OCI-LY7 (cell line): ENCODE measurements around the gene DSCAM. TPM values are rescaled to one million over a fixed set of nuclear protein-coding genes. Genes with fewer than 3 reads are reported as not detected.

ENCODE experiments used
- BruUV-seq: library from RNA; stranded (reverse); fragments of 400-500 nt; replicated peaks from 2 replicates; lab custom pipeline; 2021; lab: Mats Ljungman, UMichigan
- CTCF ChIA-PET: fragments of 300-600 bp; sonication (Branson Sonifier 250); formaldehyde crosslinking; loops from one replicate; lab custom pipeline; 2022; ENCODE audit warnings: antibody characterized with exemption; ENCODE audit not compliant: unreplicated experiment; lab: Charles Lee
- POLR2A ChIA-PET: fragments of 300-600 bp; sonication (Branson Sonifier 250); formaldehyde crosslinking; loops from one replicate; lab custom pipeline; 2022; ENCODE audit warnings: antibody characterized with exemption; lab: Charles Lee
- DNase-seq: peaks from one replicate; pipeline ENCODE4 v3.0.0-alpha.2; 2015; ENCODE audit warnings: low spot score
- H2AFZ ChIP-seq: fragments of 200-600 bp; sonication (generic), shearing (Covaris generic); 2 replicates; pipeline ENCODE4 v1.6.1; 2014; ENCODE audit warnings: mild to moderate bottlenecking, antibody characterized with exemption, low read length, moderate library complexity
- H3K27ac ChIP-seq: fragments of 200-600 bp; sonication (generic); 2 replicates; pipeline ENCODE4 v1.5.1; 2014; ENCODE audit warnings: mixed run types, low read depth, mild to moderate bottlenecking, moderate library complexity, low read length, inconsistent platforms; ENCODE audit not compliant: poor library complexity, severe bottlenecking
- H3K36me3 ChIP-seq: fragments of 200-600 bp; sonication (generic); 2 replicates; pipeline ENCODE4 v1.6.1; 2014; ENCODE audit warnings: mild to moderate bottlenecking, antibody characterized with exemption, low read length, moderate library complexity, mixed read lengths; ENCODE audit not compliant: insufficient read depth
- H3K4me1 ChIP-seq: fragments of 200-600 bp; sonication (generic); 2 replicates; pipeline ENCODE4 v1.5.1; 2014; ENCODE audit warnings: mild to moderate bottlenecking, low read length; ENCODE audit not compliant: insufficient read depth, poor library complexity, severe bottlenecking
- H3K4me2 ChIP-seq: fragments of 200-600 bp; sonication (generic); 2 replicates; pipeline ENCODE4 v1.6.1; 2014; ENCODE audit warnings: mild to moderate bottlenecking, low read length
- H3K4me3 ChIP-seq: fragments of 200-600 bp; sonication (generic); 2 replicates; pipeline ENCODE4 v1.5.1; 2014; ENCODE audit warnings: mild to moderate bottlenecking, low read depth, low read length; ENCODE audit not compliant: poor library complexity, severe bottlenecking
- H3K79me2 ChIP-seq: fragments of 200-600 bp; sonication (generic); 2 replicates; pipeline ENCODE4 v1.6.1; 2016; ENCODE audit warnings: low read depth, mild to moderate bottlenecking, low read length, moderate library complexity, mixed read lengths; ENCODE audit not compliant: insufficient read depth
- H3K9me2 ChIP-seq: fragments of 200-600 bp; sonication (generic); 2 replicates; pipeline ENCODE4 v1.6.1; 2016; ENCODE audit warnings: mild to moderate bottlenecking, low read length, mixed read lengths; ENCODE audit not compliant: insufficient read depth
- H3K9me3 ChIP-seq: fragments of 200-600 bp; sonication (generic); 2 replicates; pipeline ENCODE4 v1.6.1; 2014; ENCODE audit warnings: mild to moderate bottlenecking, mixed run types, low read length, mixed read lengths
- H4K20me1 ChIP-seq: fragments of 200-600 bp; sonication (generic); 2 replicates; pipeline ENCODE4 v1.6.1; 2014; ENCODE audit warnings: mild to moderate bottlenecking, antibody characterized with exemption, low read length, moderate library complexity, mixed read lengths; ENCODE audit not compliant: insufficient read depth
- EZH2phosphoT487 ChIP-seq: fragments of 200-600 bp; sonication (generic); IDR thresholded peaks from 2 replicates; pipeline ENCODE4 v1.6.1; 2018; ENCODE audit warnings: low read depth, borderline replicate concordance, mild to moderate bottlenecking, mixed run types, antibody characterized with exemption, low read length, moderate library complexity, mixed read lengths
- intact Hi-C: fragments of 100-400 bp; cut with micrococcal nuclease; formaldehyde crosslinking; loops from one replicate; pipeline ENCODE4 v1.10.0; 2022; ENCODE audit not compliant: unreplicated experiment
- total RNA-seq, 2 experiments: library from RNA; depleted of rRNA in 1 of 2; stranded (reverse); fragments of >200 nt in 1 of 2; shearing (Covaris generic) in 1 of 2; gene quantifications; 2 replicates each; pipeline ENCODE4 v1.2.3, GENCODE V29; 2014 to 2022
- TF ChIP-seq, protein P1 (sequence below): fragments of 200-600 bp; sonication (generic); conservative IDR thresholded peaks from 2 replicates; pipeline ENCODE4 v1.5.1; 2014; ENCODE audit warnings: mild to moderate bottlenecking, antibody characterized with exemption, low read length, moderate library complexity, mixed read lengths

Gene DSCAM
- total RNA-seq, 2 experiments from 2014 or later: not detected

DNA sequence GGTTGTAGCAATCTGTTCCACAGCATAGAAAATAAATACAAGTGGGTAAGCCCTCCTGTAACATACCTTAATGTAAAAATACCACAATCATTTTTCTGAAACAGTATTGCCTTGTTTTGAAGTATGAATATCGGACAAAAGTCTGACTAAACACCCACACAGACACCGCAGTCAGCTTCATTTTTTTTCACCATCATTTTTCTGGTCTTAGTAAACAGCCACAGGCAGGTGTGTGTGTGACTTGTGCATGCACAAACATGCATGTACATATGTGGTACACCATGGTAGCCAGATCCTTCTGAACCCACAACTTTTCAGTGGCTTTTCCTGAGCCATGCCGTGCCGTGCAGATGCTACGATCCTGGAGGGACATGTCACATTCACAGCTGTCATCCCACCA, 718.1 kb downstream of the DSCAM start:
- Histone ChIP-seq H3K36me3 (no peaks in the 10 kb centered on the region), H3K4me2 (no peak overlapping the region), H3K27ac (no peak overlapping the region), H3K9me3 (no peaks in the 10 kb centered on the region), H3K9me2 (no peaks in the 10 kb centered on the region), H3K79me2 (no peaks in the 10 kb centered on the region), H2AFZ (no peak overlapping the region), H3K4me3 (no peak overlapping the region), H3K4me1 (no peaks in the 10 kb centered on the region), H4K20me1 (no peaks in the 10 kb centered on the region)
- no peak for DNase-seq
- no TSS peak for BruUV-seq
- intact Hi-C loops: no loop called here
- TF ChIP-seq, protein P1, sequence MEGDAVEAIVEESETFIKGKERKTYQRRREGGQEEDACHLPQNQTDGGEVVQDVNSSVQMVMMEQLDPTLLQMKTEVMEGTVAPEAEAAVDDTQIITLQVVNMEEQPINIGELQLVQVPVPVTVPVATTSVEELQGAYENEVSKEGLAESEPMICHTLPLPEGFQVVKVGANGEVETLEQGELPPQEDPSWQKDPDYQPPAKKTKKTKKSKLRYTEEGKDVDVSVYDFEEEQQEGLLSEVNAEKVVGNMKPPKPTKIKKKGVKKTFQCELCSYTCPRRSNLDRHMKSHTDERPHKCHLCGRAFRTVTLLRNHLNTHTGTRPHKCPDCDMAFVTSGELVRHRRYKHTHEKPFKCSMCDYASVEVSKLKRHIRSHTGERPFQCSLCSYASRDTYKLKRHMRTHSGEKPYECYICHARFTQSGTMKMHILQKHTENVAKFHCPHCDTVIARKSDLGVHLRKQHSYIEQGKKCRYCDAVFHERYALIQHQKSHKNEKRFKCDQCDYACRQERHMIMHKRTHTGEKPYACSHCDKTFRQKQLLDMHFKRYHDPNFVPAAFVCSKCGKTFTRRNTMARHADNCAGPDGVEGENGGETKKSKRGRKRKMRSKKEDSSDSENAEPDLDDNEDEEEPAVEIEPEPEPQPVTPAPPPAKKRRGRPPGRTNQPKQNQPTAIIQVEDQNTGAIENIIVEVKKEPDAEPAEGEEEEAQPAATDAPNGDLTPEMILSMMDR: no peak
- no peak for TF ChIP-seq EZH2phosphoT487
- ChIA-PET POLR2A (interaction anchor here (0.6 to 0.7 kb wide), 2 partner anchors 997 to 1309 kb away, joined by 4 to 6 read pairs; no protein-coding TSS in a partner anchor), CTCF (no interaction called here)

DNA sequence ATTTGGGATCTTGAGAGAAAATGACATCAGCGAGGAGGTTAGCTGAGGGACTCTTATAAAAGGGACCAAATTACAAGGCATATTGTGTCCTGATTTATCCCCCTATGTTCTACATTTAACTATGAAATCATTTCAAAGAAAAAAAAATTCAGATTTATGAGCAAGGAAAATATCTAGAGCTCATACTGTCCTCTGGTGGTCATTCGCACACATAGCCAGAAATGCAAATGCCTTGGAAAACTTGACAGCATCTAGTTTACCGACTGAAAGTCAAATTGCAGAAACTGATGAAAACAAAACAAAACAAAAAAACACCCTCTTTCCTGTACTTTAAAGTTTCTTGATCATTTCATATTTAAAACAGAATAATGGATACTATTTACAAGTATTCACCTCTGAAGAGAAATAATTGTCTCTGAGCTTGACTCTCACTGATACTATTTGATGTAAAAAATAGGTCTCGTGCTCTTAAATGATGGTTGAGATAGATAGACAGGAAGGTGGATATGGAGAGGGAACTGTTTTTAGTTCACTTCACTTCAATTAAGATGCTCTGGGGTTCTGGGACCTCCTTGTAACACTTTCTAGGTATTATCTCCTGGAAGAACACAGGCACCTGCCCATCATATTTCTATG, 725.9 kb downstream of the DSCAM start:
- no peaks in the 10 kb centered on the region for H3K36me3 ChIP-seq
- no peaks in the 10 kb centered on the region for H3K9me3 ChIP-seq
- intact Hi-C loops: no loop called here
- H3K79me2 ChIP-seq: no peaks in the 10 kb centered on the region
- no peak overlapping the region for H3K27ac ChIP-seq
- no TSS peak for BruUV-seq
- no peak overlapping the region for H2AFZ ChIP-seq
- H3K9me2 ChIP-seq: no peaks in the 10 kb centered on the region
- DNase-seq: peak; percentile 15
- H3K4me1 ChIP-seq: no peaks in the 10 kb centered on the region
- TF ChIP-seq EZH2phosphoT487: no peak
- TF ChIP-seq, protein P1: peak; percentile 81
- ChIA-PET CTCF (no interaction called here), POLR2A (interaction anchor here (0.6 kb wide), 2 partner anchors 247 to 307 kb away, joined by 3 read pairs; no protein-coding TSS in a partner anchor)
- no peaks in the 10 kb centered on the region for H4K20me1 ChIP-seq
- H3K4me2 ChIP-seq: no peak overlapping the region
- H3K4me3 ChIP-seq: no peak overlapping the region

DNA sequence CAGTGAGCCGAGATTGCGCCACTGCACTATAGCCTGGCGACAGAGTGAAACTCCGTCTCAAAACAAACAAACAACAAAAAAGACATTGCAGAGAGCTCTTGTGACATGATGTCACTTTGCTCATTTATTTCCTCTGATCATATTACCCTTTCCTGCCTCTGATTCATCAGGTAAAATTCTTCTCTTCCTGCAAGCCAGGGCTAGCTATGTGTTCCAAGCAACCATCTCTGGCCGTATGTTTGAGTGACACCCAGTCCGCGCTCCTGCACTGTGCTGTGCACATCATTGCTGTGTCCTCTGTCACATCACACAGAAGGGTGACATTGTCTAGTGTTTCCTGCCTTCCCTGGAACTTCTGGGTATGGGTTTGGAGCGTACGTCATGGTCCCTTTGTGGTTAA, 728.4 kb downstream of the DSCAM start:
- no peaks in the 10 kb centered on the region for H3K9me3 ChIP-seq
- no peak overlapping the region for H3K4me3 ChIP-seq
- DNase-seq: no peak
- H3K36me3 ChIP-seq: no peaks in the 10 kb centered on the region
- no peaks in the 10 kb centered on the region for H3K9me2 ChIP-seq
- BruUV-seq: no TSS peak
- H3K27ac ChIP-seq: no peak overlapping the region
- intact Hi-C loops: no loop called here
- H2AFZ ChIP-seq: no peak overlapping the region
- no peaks in the 10 kb centered on the region for H4K20me1 ChIP-seq
- no peaks in the 10 kb centered on the region for H3K4me1 ChIP-seq
- TF ChIP-seq EZH2phosphoT487: no peak
- TF ChIP-seq, protein P1: no peak
- H3K4me2 ChIP-seq: no peak overlapping the region
- ChIA-PET POLR2A (no interaction called here), CTCF (no interaction called here)
- H3K79me2 ChIP-seq: no peaks in the 10 kb centered on the region
